ENCODE measurements around the gene KIF13A.

- TF ChIP-seq EZH2 (IDR thresholded peaks at IDR 0.05) (no peak), POLR2AphosphoS5 (IDR thresholded peaks at IDR 0.05; ENCODE audit: borderline replicate concordance, low read depth, low read length) (no peak), FOXP2 (optimal IDR thresholded peaks at IDR 0.05; ENCODE audit: control extremely low read depth, extremely low read length, insufficient read depth) (no peak)
Observed at GRCh38 chr6:17877895-17878440, 109.5 kb downstream of the KIF13A start.

Data from SK-N-MC (cell line).